HAP-1 (cell line): Measurements from ENCODE around the gene ACOT4.

Experiments used
- DNase-seq, 2 experiments: peaks; one replicate each; pipeline ENCODE4 v3.0.0-alpha.2; 2016 to 2020; ENCODE audit warnings: low spot score in 2 of 2
- H3K27me3 ChIP-seq: fragments of 250-450 bp; sonication (Bioruptor Pico); 2 replicates; pipeline ENCODE4 v1.5.1; 2020; ENCODE audit warnings: low read depth, mild to moderate bottlenecking, moderate library complexity
- H3K36me3 ChIP-seq: fragments of 250-450 bp; sonication (Bioruptor Pico); replicated peaks from 2 replicates; pipeline ENCODE4 v1.5.1; 2020; ENCODE audit warnings: mild to moderate bottlenecking
- H3K4me1 ChIP-seq: fragments of 250-450 bp; sonication (Bioruptor Pico); 2 replicates; pipeline ENCODE4 v1.5.1; 2020; ENCODE audit warnings: mild to moderate bottlenecking
- H3K4me3 ChIP-seq: fragments of 250-450 bp; sonication (Bioruptor Pico); 2 replicates; pipeline ENCODE4 v1.5.1; 2020; ENCODE audit warnings: mild to moderate bottlenecking, moderate library complexity
- H3K9me3 ChIP-seq: fragments of 250-450 bp; sonication (Bioruptor Pico); 2 replicates; pipeline ENCODE4 v1.5.1; 2020; ENCODE audit warnings: mild to moderate bottlenecking, moderate library complexity
- in situ Hi-C: fragments of 300-500 bp; cut with MboI; formaldehyde crosslinking; loops from 3 replicates; pipeline ENCODE4 v1.14.3; 2020; ENCODE audit warnings: low sequenced_read_pairs, inconsistent platforms, mixed read lengths

ACOT4 gene

GRCh38 chr14:73594491-73594890, 2.8 kb downstream of the ACOT4 start:
- no peak for DNase-seq
- H3K9me3 ChIP-seq = no peaks in the 10 kb centered on the region
- in situ Hi-C loops = no loop called here
- no peak overlapping the region for H3K4me3 ChIP-seq
- H3K36me3 ChIP-seq = no peaks in the 10 kb centered on the region
- no peaks in the 10 kb centered on the region for H3K27me3 ChIP-seq
- H3K4me1 ChIP-seq = no peaks in the 10 kb centered on the region

GRCh38 chr14:73599499-73599898, 7.8 kb downstream of the ACOT4 start:
- Histone ChIP-seq H3K27me3 (0 out of 2 replicates have a peak, but pooled peaks cover 4% of the 10 kb centered on the region), H3K36me3 (no peaks in the 10 kb centered on the region), H3K4me1 (no peaks in the 10 kb centered on the region), H3K4me3 (no peak overlapping the region), H3K9me3 (no peaks in the 10 kb centered on the region)
- DNase-seq = no peak
- in situ Hi-C loops = no loop called here

GRCh38 chr14:73602994-73603393, 11.3 kb downstream of the ACOT4 start:
- H3K36me3 ChIP-seq = no peaks in the 10 kb centered on the region
- no peaks in the 10 kb centered on the region for H3K4me1 ChIP-seq
- in situ Hi-C loops = no loop called here
- H3K9me3 ChIP-seq = peaks cover 5% of the 10 kb centered on the region; the same call in 1 of the 2 replicates
- H3K27me3 ChIP-seq = 0 out of 2 replicates have a peak, but pooled peaks cover 4% of the 10 kb centered on the region
- H3K4me3 ChIP-seq = no peak overlapping the region
- no peak for DNase-seq

GRCh38 chr14:73606271-73606670, 14.6 kb downstream of the ACOT4 start:
- H3K4me1 ChIP-seq = no peaks in the 10 kb centered on the region
- peaks cover 5% of the 10 kb centered on the region; the same call in 1 of the 2 replicates for H3K9me3 ChIP-seq
- no peaks in the 10 kb centered on the region for H3K27me3 ChIP-seq
- no peak for DNase-seq
- in situ Hi-C loops = no loop called here
- no peak overlapping the region for H3K4me3 ChIP-seq
- no peaks in the 10 kb centered on the region for H3K36me3 ChIP-seq

GRCh38 chr14:73607241-73607640, 15.6 kb downstream of the ACOT4 start:
- H3K27me3 ChIP-seq = no peaks in the 10 kb centered on the region
- H3K9me3 ChIP-seq = peaks cover 5% of the 10 kb centered on the region; the same call in 1 of the 2 replicates
- H3K4me3 ChIP-seq = no peak overlapping the region
- H3K4me1 ChIP-seq = no peaks in the 10 kb centered on the region
- DNase-seq = no peak
- H3K36me3 ChIP-seq = no peaks in the 10 kb centered on the region
- in situ Hi-C loops = no loop called here

GRCh38 chr14:73610687-73611086, 19.0 kb downstream of the ACOT4 start:
- DNase-seq = no peak
- Histone ChIP-seq H3K9me3 (peaks cover 5% of the 10 kb centered on the region; the same call in 1 of the 2 replicates), H3K4me1 (no peaks in the 10 kb centered on the region), H3K27me3 (no peaks in the 10 kb centered on the region), H3K36me3 (no peaks in the 10 kb centered on the region), H3K4me3 (no peak overlapping the region)
- in situ Hi-C loops = no loop called here

GRCh38 chr14:73612339-73613045, 20.8 kb downstream of the ACOT4 start, which contains the start of gene ACOT6:
Gene ACOT6, plus strand, starts transcription at chr14:73612517. Its CDS starts 55 bp downstream, at chr14:73612572.
- peak; percentile 64 to 86 for DNase-seq
- H3K36me3 ChIP-seq = no peaks in the 10 kb centered on the region
- no peaks in the 10 kb centered on the region for H3K4me1 ChIP-seq
- peak within 1 kb of the TSS; percentile 45 for H3K4me3 ChIP-seq
- in situ Hi-C loops = no loop called here
- no peaks in the 10 kb centered on the region for H3K27me3 ChIP-seq
- no peaks in the 10 kb centered on the region for H3K9me3 ChIP-seq

- H3K4me3 ChIP-seq = peak overlapping the region; percentile 45
- no peaks in the 10 kb centered on the region for H3K4me1 ChIP-seq
- H3K27me3 ChIP-seq = no peaks in the 10 kb centered on the region
- DNase-seq = no peak
- in situ Hi-C loops = no loop called here
- H3K9me3 ChIP-seq = no peaks in the 10 kb centered on the region
- no peaks in the 10 kb centered on the region for H3K36me3 ChIP-seq
These were observed 21.3 kb downstream of the ACOT4 start for GRCh38 chr14:73613046-73613383.

- in situ Hi-C loops = no loop called here
- no peak for DNase-seq
- H3K4me1 ChIP-seq = no peaks in the 10 kb centered on the region
These were observed 21.8 kb downstream of the ACOT4 start for GRCh38 chr14:73613419-73613963.

GRCh38 chr14:73616831-73617230, 25.2 kb downstream of the ACOT4 start:
- Histone ChIP-seq H3K4me1 (no peaks in the 10 kb centered on the region), H3K9me3 (no peaks in the 10 kb centered on the region), H3K36me3 (no peaks in the 10 kb centered on the region), H3K4me3 (no peak overlapping the region), H3K27me3 (no peaks in the 10 kb centered on the region)
- DNase-seq = no peak
- in situ Hi-C loops = no loop called here

More at GRCh38 chr14:73613419-73613963, 21.8 kb downstream of the ACOT4 start:
- no peaks in the 10 kb centered on the region for H3K9me3 ChIP-seq
- H3K36me3 ChIP-seq = no peaks in the 10 kb centered on the region
- H3K27me3 ChIP-seq = no peaks in the 10 kb centered on the region
- H3K4me3 ChIP-seq = no peak overlapping the region; the same call in 1 of the 2 replicates

- no peaks in the 10 kb centered on the region for H3K27me3 ChIP-seq
- H3K9me3 ChIP-seq = no peaks in the 10 kb centered on the region
- no peaks in the 10 kb centered on the region for H3K36me3 ChIP-seq
- H3K4me3 ChIP-seq = no peak overlapping the region
- in situ Hi-C loops = no loop called here
- H3K4me1 ChIP-seq = no peaks in the 10 kb centered on the region
- no peak for DNase-seq
These were observed 27.9 kb downstream of the ACOT4 start for GRCh38 chr14:73619524-73619923.

GRCh38 chr14:73620268-73620667, 28.6 kb downstream of the ACOT4 start:
- in situ Hi-C loops = no loop called here
- no peak for DNase-seq
- Histone ChIP-seq H3K4me3 (no peak overlapping the region), H3K36me3 (no peaks in the 10 kb centered on the region), H3K27me3 (no peaks in the 10 kb centered on the region), H3K4me1 (no peaks in the 10 kb centered on the region), H3K9me3 (no peaks in the 10 kb centered on the region)

GRCh38 chr14:73623504-73624054, 31.9 kb downstream of the ACOT4 start:
- Histone ChIP-seq H3K9me3 (no peaks in the 10 kb centered on the region), H3K4me3 (no peak overlapping the region), H3K27me3 (no peaks in the 10 kb centered on the region), H3K4me1 (no peaks in the 10 kb centered on the region), H3K36me3 (no peaks in the 10 kb centered on the region)
- in situ Hi-C loops = no loop called here
- no peak for DNase-seq

GRCh38 chr14:73625706-73626105, 34.0 kb downstream of the ACOT4 start:
- Histone ChIP-seq H3K36me3 (no peaks in the 10 kb centered on the region), H3K4me3 (no peak overlapping the region), H3K9me3 (no peaks in the 10 kb centered on the region), H3K4me1 (no peaks in the 10 kb centered on the region), H3K27me3 (no peaks in the 10 kb centered on the region)
- in situ Hi-C loops = no loop called here
- no peak for DNase-seq
